Measurements from ENCODE around the gene STARD10.
"Not testable (repeated sequence)": the region's sequence is repeated elsewhere in the genome, so short reads cannot be mapped to it uniquely, and the experiment has no call there.

Gene STARD10

GRCh38 chr11:72813740-72814285, 20.0 kb upstream of the STARD10 start:
- H3K4me3 ChIP-seq (ENCODE audit: low read depth, low read length), result peak overlapping the region; percentile 86
- TF ChIP-seq CTCF (IDR thresholded peaks at IDR 0.05; ENCODE audit: control insufficient read depth, extremely low read depth, insufficient read depth), result no peak
- DNase-seq (ENCODE audit: low read depth), result peak; percentile 31

- peak overlapping the region; percentile 86 for H3K4me3 ChIP-seq (ENCODE audit: low read depth, low read length)
- peak; percentile 26 for DNase-seq (ENCODE audit: low read depth)
- peak; percentile 55 for TF ChIP-seq CTCF (IDR thresholded peaks at IDR 0.05; ENCODE audit: control insufficient read depth, extremely low read depth, insufficient read depth)
Measured at GRCh38 chr11:72812967-72813739, 19.3 kb upstream of the STARD10 start.

DNA sequence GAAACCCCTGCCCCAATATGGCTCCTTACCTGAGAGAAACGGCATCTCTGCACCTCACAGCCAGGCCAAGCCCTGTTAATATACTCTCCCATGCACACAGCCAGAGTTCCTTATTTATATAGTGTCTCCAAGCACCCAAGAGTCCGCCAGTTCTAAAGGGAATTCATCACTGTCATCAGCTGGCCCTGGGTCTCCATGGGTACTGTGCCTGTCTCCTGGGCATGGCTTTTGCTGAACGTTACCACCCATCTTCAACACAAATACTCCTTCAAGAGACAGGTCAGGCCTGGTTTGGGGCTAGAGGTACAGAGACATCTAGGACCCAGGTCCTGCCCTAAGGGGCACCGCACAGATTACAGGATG, 18.7 kb upstream of the STARD10 start:
- H3K4me3 ChIP-seq (ENCODE audit: low read depth, low read length), result peak overlapping the region; percentile 86
- DNase-seq (ENCODE audit: low read depth), result peak; percentile 10
- TF ChIP-seq CTCF (IDR thresholded peaks at IDR 0.05; ENCODE audit: control insufficient read depth, extremely low read depth, insufficient read depth), result no peak

- not testable (repeated sequence) for H3K4me3 ChIP-seq (ENCODE audit: low read depth, low read length); DNase-seq (ENCODE audit: low read depth)
Measured at GRCh38 chr11:72811686-72812085, 17.8 kb upstream of the STARD10 start.

DNA sequence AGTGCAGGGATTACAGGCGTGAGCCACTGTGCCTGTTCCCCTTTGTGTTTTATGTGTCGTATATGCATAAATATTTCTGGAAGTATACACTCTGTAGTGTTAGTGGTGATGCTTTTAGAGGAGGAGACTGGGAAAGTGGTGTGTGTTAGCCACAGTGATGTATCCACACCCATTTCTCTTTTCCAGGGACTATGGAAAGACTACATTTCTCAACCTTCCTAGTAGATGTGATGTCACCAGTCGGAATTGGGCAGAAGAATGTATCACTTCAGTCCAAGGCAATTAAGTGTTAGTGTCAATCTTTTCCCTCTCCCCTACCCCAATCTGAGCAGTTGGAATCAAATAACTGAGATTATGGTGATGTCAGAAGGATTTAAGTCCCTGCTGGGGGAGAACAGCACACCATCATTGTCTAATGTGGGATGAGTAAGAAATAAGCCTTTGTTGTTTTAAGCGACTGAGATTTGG, 14.5 kb upstream of the STARD10 start:
- TF ChIP-seq CTCF (IDR thresholded peaks at IDR 0.05; ENCODE audit: control insufficient read depth, extremely low read depth, insufficient read depth), result no peak
- no peak overlapping the region for H3K4me3 ChIP-seq (ENCODE audit: low read depth, low read length)
- no peak for DNase-seq (ENCODE audit: low read depth)

DNA sequence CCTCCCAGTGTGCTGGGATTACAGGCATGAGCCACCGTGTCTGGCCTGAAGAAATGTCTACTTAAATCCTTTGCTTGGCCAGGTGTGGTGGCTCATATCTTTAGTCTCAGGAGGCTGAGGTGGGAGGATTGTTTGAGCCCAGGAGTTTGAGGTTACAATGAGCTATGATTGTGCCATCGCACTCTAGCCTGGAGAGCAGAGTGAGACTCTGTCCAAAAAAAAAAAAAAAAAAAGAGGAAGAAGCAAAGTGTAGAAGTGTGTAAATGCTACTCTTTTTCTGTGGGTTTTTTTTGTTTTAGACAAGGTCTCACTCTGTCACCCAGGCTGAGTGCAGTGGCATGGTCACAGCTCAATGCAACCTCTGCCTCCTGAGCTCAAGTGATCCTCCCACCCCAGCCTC, 13.9 kb upstream of the STARD10 start:
- H3K4me3 ChIP-seq (ENCODE audit: low read depth, low read length), result no peak overlapping the region
- no peak for TF ChIP-seq CTCF (IDR thresholded peaks at IDR 0.05; ENCODE audit: control insufficient read depth, extremely low read depth, insufficient read depth)
- DNase-seq (ENCODE audit: low read depth), result no peak

DNA sequence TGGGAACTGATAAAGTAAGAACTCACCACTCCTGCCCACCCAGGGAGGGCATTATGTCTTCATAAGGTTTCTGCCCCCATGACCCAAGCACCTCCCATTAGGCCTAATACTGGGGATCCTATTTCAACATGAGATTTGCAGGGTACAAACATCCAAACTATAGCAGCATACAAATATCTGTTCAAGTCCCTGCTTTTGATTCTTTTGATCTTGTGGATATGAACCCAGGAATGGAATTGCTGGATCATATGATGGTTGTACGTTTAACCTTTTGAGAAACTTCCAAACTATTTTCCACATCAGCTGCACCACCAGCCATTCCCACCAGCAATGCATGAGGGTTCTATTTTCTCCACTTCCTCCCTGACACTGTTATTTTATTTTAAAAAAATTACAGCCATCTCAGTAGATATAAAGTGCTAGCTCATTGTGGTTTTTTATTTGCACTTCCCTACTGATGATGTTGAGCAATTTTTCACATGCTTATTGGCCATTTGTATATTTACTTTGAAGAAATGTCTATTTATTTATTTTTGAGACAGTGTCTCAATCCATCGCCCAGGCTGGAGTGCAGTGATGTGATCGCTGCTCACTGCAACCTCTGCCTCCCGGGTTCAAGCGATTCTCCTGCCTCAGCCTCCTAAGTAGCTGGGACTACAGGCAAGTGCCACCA, 13.3 kb upstream of the STARD10 start:
- H3K4me3 ChIP-seq (ENCODE audit: low read depth, low read length), result no peak overlapping the region
- no peak for DNase-seq (ENCODE audit: low read depth)
- TF ChIP-seq CTCF (IDR thresholded peaks at IDR 0.05; ENCODE audit: control insufficient read depth, extremely low read depth, insufficient read depth), result no peak

DNA sequence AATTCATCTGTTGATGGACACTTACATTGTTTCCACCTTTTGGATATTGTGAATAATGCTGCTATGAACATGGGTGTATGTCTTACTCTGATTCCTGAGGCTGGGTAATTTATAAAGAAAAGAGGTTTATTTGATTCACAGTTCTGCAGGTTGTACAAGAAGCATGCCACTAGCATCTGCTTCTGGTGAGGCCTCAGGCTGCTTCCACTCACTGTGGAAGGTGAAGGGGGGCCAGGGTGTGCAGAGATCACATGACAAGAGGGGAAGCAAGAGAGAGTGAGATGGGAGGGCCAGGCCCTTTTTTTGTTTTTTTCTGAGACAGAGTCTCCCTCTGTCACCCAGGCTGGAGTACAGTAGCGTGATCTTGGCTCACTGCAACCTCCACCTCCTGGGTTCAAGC, 12.5 kb upstream of the STARD10 start:
- not testable (repeated sequence) for H3K4me3 ChIP-seq (ENCODE audit: low read depth, low read length); DNase-seq (ENCODE audit: low read depth)

Data from LNCaP clone FGC (cell line).